Stimulated activated CD4-positive, alpha-beta T cell treated with anti-CD3 and anti-CD28 coated beads, TNF-alpha, amount 100 ng/mL, for 1 hour (primary cell): ENCODE measurements around the gene OR8S1.

Source experiments
- DNase-seq, 3 donors: peaks; one replicate each; pipeline ENCODE4 v3.0.0-alpha.2; 2020; ENCODE audit warnings: low read depth in 3 of 3, low spot score in 1 of 3

OR8S1 gene

DNA sequence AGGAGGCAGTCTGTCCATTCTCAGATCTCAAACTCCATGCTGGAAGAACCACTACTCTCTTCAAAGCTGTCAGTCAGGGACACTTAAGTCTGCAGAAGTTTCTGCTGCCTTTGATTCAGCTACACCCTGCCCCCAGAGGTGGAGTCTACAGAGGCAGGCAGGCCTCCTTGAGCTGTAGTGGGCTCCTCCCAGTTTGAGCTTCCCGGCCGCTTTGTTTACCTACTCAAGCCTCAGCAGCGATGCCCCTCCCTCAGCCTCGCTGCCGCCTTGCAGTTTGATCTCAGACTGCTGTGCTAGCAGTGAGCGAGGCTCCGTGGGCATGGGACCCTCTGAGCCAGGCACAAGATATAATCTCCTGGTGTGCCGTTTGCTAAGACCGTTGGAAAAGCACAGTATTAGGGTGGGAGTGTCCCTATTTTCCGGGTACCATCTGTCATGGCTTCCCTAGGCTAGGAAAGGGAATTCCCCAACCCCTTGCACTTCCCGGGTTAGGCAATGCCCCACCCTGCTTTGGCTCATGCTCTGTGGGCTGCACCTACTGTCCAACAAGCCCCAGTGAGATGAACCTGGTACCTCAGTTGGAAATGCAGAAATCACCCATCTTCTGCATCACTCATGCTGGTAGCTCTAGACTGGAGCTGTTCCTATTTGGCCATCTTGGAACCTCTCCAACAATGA is 28.4 kb downstream of the OR8S1 start:
- peak in 1 of 3 donors; percentile 13 for DNase-seq

- no peak for DNase-seq
These were observed 31.2 kb downstream of the OR8S1 start for GRCh38 chr12:48556631-48557030.

GRCh38 chr12:48557919-48558318 is 32.5 kb downstream of the OR8S1 start:
- no peak for DNase-seq

DNA sequence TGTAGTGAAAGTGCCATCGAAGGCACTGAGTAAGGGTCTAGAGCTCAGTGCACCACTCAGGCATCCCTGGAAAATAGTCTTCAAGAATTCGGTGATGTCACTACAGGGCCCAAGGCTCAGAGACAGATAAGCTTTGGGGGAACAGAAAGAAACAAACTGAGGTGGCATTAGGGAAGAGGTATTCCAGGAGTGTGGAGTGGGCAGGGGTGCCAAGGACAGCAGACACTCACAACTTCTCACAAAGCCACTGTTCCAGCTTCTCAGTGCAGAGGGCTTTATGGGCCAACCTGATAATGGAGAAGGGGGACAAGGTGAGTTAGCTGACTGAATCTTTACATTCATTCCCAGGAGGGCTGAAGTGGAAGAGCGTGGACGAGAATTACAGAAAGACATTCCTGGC is 42.3 kb downstream of the OR8S1 start:
- no peak for DNase-seq

- no peak for DNase-seq
These were observed 44.5 kb downstream of the OR8S1 start, which contains the start of gene LALBA for GRCh38 chr12:48569946-48570345. Gene LALBA, minus strand, starts transcription at chr12:48570046. Its CDS starts 26 bp downstream, at chr12:48570020.

- no peak for DNase-seq
These were observed 46.9 kb downstream of the OR8S1 start for GRCh38 chr12:48572326-48572725.
